HepG2 (cell line): Measurements from ENCODE around the gene CAMK2G. TPM values are rescaled to one million over a fixed set of nuclear protein-coding genes. Genes with fewer than 3 reads are reported as not detected.

Experiments
- HOXA5 ChIP-seq: sonication (generic); formaldehyde crosslinking; IDR thresholded peaks from 2 replicates; pipeline ENCODE4 v1.4.0; 2020; ENCODE audit warnings: missing genetic modification reagents
- LRRFIP1 ChIP-seq: sonication (generic); formaldehyde crosslinking; conservative IDR thresholded peaks from 2 replicates; pipeline ENCODE4 v1.4.0; 2020; ENCODE audit warnings: missing genetic modification reagents
- SMAD3 ChIP-seq: sonication (generic); formaldehyde crosslinking; IDR thresholded peaks from 2 replicates; pipeline ENCODE4 v1.4.0; 2020; ENCODE audit warnings: missing genetic modification reagents
- SMC3 ChIP-seq: IDR thresholded peaks from 2 replicates; pipeline ENCODE4 v1.6.1; 2011; ENCODE audit warnings: low read length, improper control_type of control experiment
- SNAI1 ChIP-seq: sonication (generic); formaldehyde crosslinking; IDR thresholded peaks from 2 replicates; pipeline ENCODE4 v1.5.0; 2020; ENCODE audit warnings: mild to moderate bottlenecking, missing genetic modification reagents, borderline replicate concordance
- STAG1 ChIP-seq: sonication (generic); formaldehyde crosslinking; IDR thresholded peaks from 2 replicates; pipeline ENCODE4 v1.4.0; 2020; ENCODE audit warnings: missing genetic modification reagents
- TBL1XR1 ChIP-seq: fragments of 150-350 bp; IDR thresholded peaks from 2 replicates; pipeline ENCODE4 v1.6.1; 2014; ENCODE audit warnings: borderline replicate concordance, low read length; ENCODE audit not compliant: partially characterized antibody
- TSC22D2 ChIP-seq: sonication (generic); formaldehyde crosslinking; IDR thresholded peaks from 2 replicates; pipeline ENCODE4 v1.5.1; 2020; ENCODE audit warnings: missing genetic modification reagents, mild to moderate bottlenecking, borderline replicate concordance
- ZSCAN9 ChIP-seq: IDR thresholded peaks from 2 replicates; pipeline ENCODE4 v1.6.1; 2016; ENCODE audit warnings: borderline replicate concordance
- polyA plus RNA-seq, 8 experiments: library from polyadenylated mRNA; depleted of rRNA in 3 of 8; stranded (reverse) in 7 of 8; unstranded in 1 of 8; fragments of >200 nt; fragmentation: Illumina TruSeq in 4 of 8; extraction: Trizol in 4 of 8; gene quantifications; 2 replicates each; pipeline versions ENCODE4 v1.2.1 to v1.2.3, GENCODE V29; 2011 to 2016; ENCODE audit warnings: low read depth in 4 of 8, missing spikeins in 1 of 8, mixed read lengths in 1 of 8; ENCODE audit not compliant: insufficient read depth in 1 of 8
- total RNA-seq, 5 experiments: library from RNA; depleted of rRNA; stranded (reverse); fragments of >200 nt; fragmentation: Illumina TruSeq; extraction: Trizol; gene quantifications; 2 replicates each; pipeline ENCODE4 v1.2.3, GENCODE V29; 2016; ENCODE audit warnings: low read depth in 1 of 5
- TF ChIP-seq, protein P1 (sequence below): sonication (generic); formaldehyde crosslinking; IDR thresholded peaks from 2 replicates; pipeline ENCODE4 v1.4.0; 2020; ENCODE audit warnings: missing genetic modification reagents, borderline replicate concordance
- TF ChIP-seq, protein P2 (sequence below): sonication (generic); formaldehyde crosslinking; IDR thresholded peaks from one replicate; pipeline ENCODE4 v1.5.1; 2020; ENCODE audit warnings: mild to moderate bottlenecking, missing genetic modification reagents; ENCODE audit errors: not compliant biosample characterization
- TF ChIP-seq, protein P3 (sequence below): sonication (generic); formaldehyde crosslinking; IDR thresholded peaks from 2 replicates; pipeline ENCODE4 v1.5.0; 2020; ENCODE audit warnings: mild to moderate bottlenecking, missing genetic modification reagents, moderate library complexity

Gene CAMK2G
- total and polyA plus RNA-seq, 2 of the 13 experiments (the other 11 are each of a cell fraction or from before 2014, with no cell fraction given), result 15.9 to 18.8 TPM

- TF ChIP-seq, protein P1, sequence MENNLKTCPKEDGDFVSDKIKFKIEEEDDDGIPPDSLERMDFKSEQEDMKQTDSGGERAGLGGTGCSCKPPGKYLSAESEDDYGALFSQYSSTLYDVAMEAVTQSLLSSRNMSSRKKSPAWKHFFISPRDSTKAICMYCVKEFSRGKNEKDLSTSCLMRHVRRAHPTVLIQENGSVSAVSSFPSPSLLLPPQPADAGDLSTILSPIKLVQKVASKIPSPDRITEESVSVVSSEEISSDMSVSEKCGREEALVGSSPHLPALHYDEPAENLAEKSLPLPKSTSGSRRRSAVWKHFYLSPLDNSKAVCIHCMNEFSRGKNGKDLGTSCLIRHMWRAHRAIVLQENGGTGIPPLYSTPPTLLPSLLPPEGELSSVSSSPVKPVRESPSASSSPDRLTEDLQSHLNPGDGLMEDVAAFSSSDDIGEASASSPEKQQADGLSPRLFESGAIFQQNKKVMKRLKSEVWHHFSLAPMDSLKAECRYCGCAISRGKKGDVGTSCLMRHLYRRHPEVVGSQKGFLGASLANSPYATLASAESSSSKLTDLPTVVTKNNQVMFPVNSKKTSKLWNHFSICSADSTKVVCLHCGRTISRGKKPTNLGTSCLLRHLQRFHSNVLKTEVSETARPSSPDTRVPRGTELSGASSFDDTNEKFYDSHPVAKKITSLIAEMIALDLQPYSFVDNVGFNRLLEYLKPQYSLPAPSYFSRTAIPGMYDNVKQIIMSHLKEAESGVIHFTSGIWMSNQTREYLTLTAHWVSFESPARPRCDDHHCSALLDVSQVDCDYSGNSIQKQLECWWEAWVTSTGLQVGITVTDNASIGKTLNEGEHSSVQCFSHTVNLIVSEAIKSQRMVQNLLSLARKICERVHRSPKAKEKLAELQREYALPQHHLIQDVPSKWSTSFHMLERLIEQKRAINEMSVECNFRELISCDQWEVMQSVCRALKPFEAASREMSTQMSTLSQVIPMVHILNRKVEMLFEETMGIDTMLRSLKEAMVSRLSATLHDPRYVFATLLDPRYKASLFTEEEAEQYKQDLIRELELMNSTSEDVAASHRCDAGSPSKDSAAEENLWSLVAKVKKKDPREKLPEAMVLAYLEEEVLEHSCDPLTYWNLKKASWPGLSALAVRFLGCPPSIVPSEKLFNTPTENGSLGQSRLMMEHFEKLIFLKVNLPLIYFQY, result 0 out of 2 replicates have a peak, but pooled peaks have one; percentile 48
- TF ChIP-seq STAG1 (CRISPR knock-in tag), result peak; percentile 95
- TF ChIP-seq, protein P2, sequence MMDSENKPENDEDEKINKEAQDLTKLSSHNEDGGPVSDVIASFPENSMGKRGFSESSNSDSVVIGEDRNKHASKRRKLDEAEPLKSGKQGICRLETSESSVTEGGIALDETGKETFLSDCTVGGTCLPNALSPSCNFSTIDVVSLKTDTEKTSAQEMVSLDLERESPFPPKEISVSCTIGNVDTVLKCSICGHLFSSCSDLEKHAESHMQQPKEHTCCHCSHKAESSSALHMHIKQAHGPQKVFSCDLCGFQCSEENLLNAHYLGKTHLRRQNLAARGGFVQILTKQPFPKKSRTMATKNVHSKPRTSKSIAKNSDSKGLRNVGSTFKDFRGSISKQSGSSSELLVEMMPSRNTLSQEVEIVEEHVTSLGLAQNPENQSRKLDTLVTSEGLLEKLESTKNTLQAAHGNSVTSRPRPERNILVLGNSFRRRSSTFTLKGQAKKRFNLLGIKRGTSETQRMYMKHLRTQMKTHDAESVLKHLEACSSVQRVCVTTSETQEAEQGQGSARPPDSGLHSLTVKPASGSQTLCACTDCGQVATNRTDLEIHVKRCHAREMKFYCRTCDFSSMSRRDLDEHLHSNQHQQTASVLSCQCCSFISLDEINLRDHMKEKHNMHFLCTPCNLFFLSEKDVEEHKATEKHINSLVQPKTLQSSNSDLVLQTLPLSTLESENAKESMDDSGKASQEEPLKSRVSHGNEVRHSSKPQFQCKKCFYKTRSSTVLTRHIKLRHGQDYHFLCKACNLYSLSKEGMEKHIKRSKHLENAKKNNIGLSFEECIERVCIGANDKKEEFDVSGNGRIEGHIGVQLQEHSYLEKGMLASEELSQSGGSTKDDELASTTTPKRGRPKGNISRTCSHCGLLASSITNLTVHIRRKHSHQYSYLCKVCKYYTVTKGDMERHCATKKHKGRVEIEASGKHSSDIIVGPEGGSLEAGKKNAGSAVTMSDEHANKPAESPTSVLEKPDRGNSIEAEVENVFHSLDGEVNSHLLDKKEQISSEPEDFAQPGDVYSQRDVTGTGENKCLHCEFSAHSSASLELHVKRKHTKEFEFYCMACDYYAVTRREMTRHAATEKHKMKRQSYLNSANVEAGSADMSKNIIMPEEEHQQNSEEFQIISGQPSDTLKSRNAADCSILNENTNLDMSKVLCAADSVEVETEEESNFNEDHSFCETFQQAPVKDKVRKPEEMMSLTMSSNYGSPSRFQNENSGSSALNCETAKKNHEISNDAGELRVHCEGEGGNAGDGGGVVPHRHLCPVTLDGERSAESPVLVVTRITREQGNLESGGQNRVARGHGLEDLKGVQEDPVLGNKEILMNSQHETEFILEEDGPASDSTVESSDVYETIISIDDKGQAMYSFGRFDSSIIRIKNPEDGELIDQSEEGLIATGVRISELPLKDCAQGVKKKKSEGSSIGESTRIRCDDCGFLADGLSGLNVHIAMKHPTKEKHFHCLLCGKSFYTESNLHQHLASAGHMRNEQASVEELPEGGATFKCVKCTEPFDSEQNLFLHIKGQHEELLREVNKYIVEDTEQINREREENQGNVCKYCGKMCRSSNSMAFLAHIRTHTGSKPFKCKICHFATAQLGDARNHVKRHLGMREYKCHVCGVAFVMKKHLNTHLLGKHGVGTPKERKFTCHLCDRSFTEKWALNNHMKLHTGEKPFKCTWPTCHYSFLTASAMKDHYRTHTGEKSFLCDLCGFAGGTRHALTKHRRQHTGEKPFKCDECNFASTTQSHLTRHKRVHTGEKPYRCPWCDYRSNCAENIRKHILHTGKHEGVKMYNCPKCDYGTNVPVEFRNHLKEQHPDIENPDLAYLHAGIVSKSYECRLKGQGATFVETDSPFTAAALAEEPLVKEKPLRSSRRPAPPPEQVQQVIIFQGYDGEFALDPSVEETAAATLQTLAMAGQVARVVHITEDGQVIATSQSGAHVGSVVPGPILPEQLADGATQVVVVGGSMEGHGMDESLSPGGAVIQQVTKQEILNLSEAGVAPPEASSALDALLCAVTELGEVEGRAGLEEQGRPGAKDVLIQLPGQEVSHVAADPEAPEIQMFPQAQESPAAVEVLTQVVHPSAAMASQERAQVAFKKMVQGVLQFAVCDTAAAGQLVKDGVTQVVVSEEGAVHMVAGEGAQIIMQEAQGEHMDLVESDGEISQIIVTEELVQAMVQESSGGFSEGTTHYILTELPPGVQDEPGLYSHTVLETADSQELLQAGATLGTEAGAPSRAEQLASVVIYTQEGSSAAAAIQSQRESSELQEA (CRISPR knock-in tag), result peak; percentile 53
- 0 out of 2 replicates have a peak, but pooled peaks have one; percentile 54 for TF ChIP-seq TSC22D2 (CRISPR knock-in tag)
- TF ChIP-seq SMC3, result peak; percentile 95
- TF ChIP-seq HOXA5 (CRISPR knock-in tag), result peak; percentile 54; the same call in 1 of the 2 replicates
- TF ChIP-seq LRRFIP1 (CRISPR knock-in tag), result no peak
- no peak for TF ChIP-seq TBL1XR1
- TF ChIP-seq SNAI1 (CRISPR knock-in tag), result no peak
- 0 out of 2 replicates have a peak, but pooled peaks have one; percentile 57 for TF ChIP-seq SMAD3 (CRISPR knock-in tag)
- 0 out of 2 replicates have a peak, but pooled peaks have one; percentile 38 for TF ChIP-seq ZSCAN9 (CRISPR knock-in tag)
- TF ChIP-seq, protein P3, sequence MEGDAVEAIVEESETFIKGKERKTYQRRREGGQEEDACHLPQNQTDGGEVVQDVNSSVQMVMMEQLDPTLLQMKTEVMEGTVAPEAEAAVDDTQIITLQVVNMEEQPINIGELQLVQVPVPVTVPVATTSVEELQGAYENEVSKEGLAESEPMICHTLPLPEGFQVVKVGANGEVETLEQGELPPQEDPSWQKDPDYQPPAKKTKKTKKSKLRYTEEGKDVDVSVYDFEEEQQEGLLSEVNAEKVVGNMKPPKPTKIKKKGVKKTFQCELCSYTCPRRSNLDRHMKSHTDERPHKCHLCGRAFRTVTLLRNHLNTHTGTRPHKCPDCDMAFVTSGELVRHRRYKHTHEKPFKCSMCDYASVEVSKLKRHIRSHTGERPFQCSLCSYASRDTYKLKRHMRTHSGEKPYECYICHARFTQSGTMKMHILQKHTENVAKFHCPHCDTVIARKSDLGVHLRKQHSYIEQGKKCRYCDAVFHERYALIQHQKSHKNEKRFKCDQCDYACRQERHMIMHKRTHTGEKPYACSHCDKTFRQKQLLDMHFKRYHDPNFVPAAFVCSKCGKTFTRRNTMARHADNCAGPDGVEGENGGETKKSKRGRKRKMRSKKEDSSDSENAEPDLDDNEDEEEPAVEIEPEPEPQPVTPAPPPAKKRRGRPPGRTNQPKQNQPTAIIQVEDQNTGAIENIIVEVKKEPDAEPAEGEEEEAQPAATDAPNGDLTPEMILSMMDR (CRISPR knock-in tag), result peak; percentile 91
Observed at GRCh38 chr10:73886085-73886529, 11.8 kb upstream of the CAMK2G start (continued).
